ENCODE measurements around the gene SH3GL1. TPM values are rescaled to one million over a fixed set of nuclear protein-coding genes. Genes with fewer than 3 reads are reported as not detected.

The SH3GL1 gene
- total and polyA plus RNA-seq, 2 of the 4 experiments (the other 2 are of a cell fraction), result 28.1 to 138 TPM

DNA sequence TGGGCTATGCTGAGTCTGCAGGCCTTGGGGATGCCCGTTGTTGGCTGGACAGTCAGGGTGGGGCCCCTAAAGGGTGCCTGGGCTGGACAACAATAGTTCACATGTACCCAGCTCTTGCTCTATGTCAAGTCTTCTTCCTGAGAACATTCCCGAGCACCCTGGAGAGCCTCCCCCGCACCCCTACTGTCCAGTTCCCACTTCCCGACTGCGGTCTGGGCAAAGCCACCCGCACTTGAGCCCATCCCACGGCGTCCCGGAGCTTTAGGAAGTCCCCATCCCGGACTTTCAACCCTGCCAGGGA lies 58.1 kb downstream of the SH3GL1 start:
- H2BK5ac ChIP-seq (ENCODE audit: low read depth, low read length, poor library complexity, severe bottlenecking), result peak overlapping the region; percentile 72
- TF ChIP-seq MXI1 (IDR thresholded peaks at IDR 0.05; ENCODE audit: borderline replicate concordance, low read depth, low read length), result no peak
- no peak for TF ChIP-seq RFX5 (IDR thresholded peaks at IDR 0.05; ENCODE audit: low read depth, low read length)
- no peak for TF ChIP-seq POLR2A (IDR thresholded peaks at IDR 0.05; ENCODE audit: low read depth, low read length)
- TF ChIP-seq CHD1 (IDR thresholded peaks at IDR 0.05; ENCODE audit: low read depth, low read length), result no peak
- TF ChIP-seq NFE2L2 (IDR thresholded peaks at IDR 0.05; ENCODE audit: low read depth, low read length), result no peak
- TF ChIP-seq USF2 (IDR thresholded peaks at IDR 0.05; ENCODE audit: low read depth, low read length), result no peak
- TF ChIP-seq SMC3 (IDR thresholded peaks at IDR 0.05; ENCODE audit: low read depth, low read length), result no peak
- TF ChIP-seq FOS (IDR thresholded peaks at IDR 0.05; ENCODE audit: low read depth, low read length), result no peak
- peak overlapping the region; percentile 79 for H3K14ac ChIP-seq (replicated peaks; ENCODE audit: low read depth, low read length)
- H2BK120ac ChIP-seq (ENCODE audit: low read depth, low read length), result no peak overlapping the region
- no peaks in the 10 kb centered on the region for H3K9me3 ChIP-seq (ENCODE audit: control insufficient read depth, insufficient read depth, low read length)
- no peaks in the 10 kb centered on the region for H3K27me3 ChIP-seq (ENCODE audit: control insufficient read depth, insufficient read depth, low read length)
- DNase-seq (no peak), ATAC-seq (ENCODE audit: low read depth) (peak; percentile 2)
- peak overlapping the region; percentile 84 for H4K5ac ChIP-seq (ENCODE audit: low read depth, low read length)
- H3K9ac ChIP-seq (ENCODE audit: low read depth, low read length), result peak overlapping the region; percentile 78
- H3K4me3 ChIP-seq (ENCODE audit: insufficient read depth, low read depth, low read length), result peak overlapping the region; percentile 67
- peak overlapping the region; percentile 78 for H4K91ac ChIP-seq (ENCODE audit: insufficient read depth, low read depth, low read length)
- H3K4me1 ChIP-seq (ENCODE audit: control insufficient read depth, insufficient read depth, low read length), result peaks cover 10% of the 10 kb centered on the region
- intact Hi-C loops (cut with micrococcal nuclease) (no loop called here), dilution Hi-C loops (cut with HindIII; ENCODE audit: low sequenced_read_pairs, unreplicated experiment) (no loop called here), in situ Hi-C loops (cut with MboI; ENCODE audit: low sequenced_read_pairs) (no loop called here)
- H3K18ac ChIP-seq (ENCODE audit: low read depth, low read length), result peak overlapping the region; percentile 40; the same call in 1 of the 2 replicates
- H3K56ac ChIP-seq (ENCODE audit: extremely low read depth, insufficient read depth, low read length), result no peak overlapping the region
- H3K23ac ChIP-seq (ENCODE audit: low read depth, low read length), result peak overlapping the region; percentile 2; the same call in 1 of the 2 replicates
- H3K27ac ChIP-seq (ENCODE audit: insufficient read depth, low read length), result peak overlapping the region; percentile 77
- peak overlapping the region; percentile 86 for H2AK9ac ChIP-seq (replicated peaks; ENCODE audit: low read depth, low read length, poor library complexity)
- no peak overlapping the region for H2BK15ac ChIP-seq (ENCODE audit: low read depth, low read length)
- H3K4me2 ChIP-seq (ENCODE audit: low read depth, low read length), result peak overlapping the region; percentile 86
- peaks cover 5% of the 10 kb centered on the region for H3K36me3 ChIP-seq (ENCODE audit: control insufficient read depth, insufficient read depth, low read length)
- H3K4ac ChIP-seq (ENCODE audit: low read depth, low read length), result peak overlapping the region; percentile 80
- H3K79me1 ChIP-seq (ENCODE audit: low read depth in 1 of 2, low read length in 2 of 2), result peaks cover 7 to 11% of the 10 kb centered on the region in 2 experiments; a peak in 2 of 4 replicates
- peak overlapping the region; percentile 99 for H2AFZ ChIP-seq (replicated peaks; ENCODE audit: low read length, poor library complexity)
- ChIA-PET CTCF (interaction anchor here (0.6 to 3.1 kb wide), 2 partner anchors 10 to 743 kb away, joined by 3 to 29 read pairs; no protein-coding TSS in a partner anchor), POLR2A (ENCODE audit: unreplicated experiment) (interaction anchor here (0.6 kb wide), 1 partner anchor 12 kb away, joined by 3 read pairs; no protein-coding TSS in a partner anchor)
- H2AK5ac ChIP-seq (ENCODE audit: low read depth, low read length), result peak overlapping the region; percentile 87; the same call in 1 of the 2 replicates
- WGBS, 2 experiments (ENCODE audit: extremely low coverage in 2 of 2, insufficient read length in 1 of 2), result 0% methylated on average over 1 of the region's 10 CpGs; no CpG with 5 or more reads in 1 of the 2 experiments
- H4K20me1 ChIP-seq (ENCODE audit: insufficient read depth, low read length), result no peaks in the 10 kb centered on the region
- H4K8ac ChIP-seq (ENCODE audit: low read depth in 2 of 2, low read length in 2 of 2), result peak overlapping the region; percentile 71 to 99
- 0 out of 2 replicates have a peak, but pooled peaks cover 2% of the 10 kb centered on the region for H3K9me1 ChIP-seq (ENCODE audit: insufficient read depth, low read length)
- no TSS peak for BruUV-seq (replicated peaks)
- no peak overlapping the region for H2BK20ac ChIP-seq (ENCODE audit: low read depth, low read length)

Measured in IMR-90 (cell line).